Measurements from ENCODE around the gene RUFY1. TPM values are rescaled to one million over a fixed set of nuclear protein-coding genes. Genes with fewer than 3 reads are reported as not detected.

RUFY1 gene
- polyA plus RNA-seq, 1 of the 3 experiments (the other 2 are of a cell fraction) = 30.3 TPM

GRCh38 chr5:179509845-179510244 is 40.5 kb upstream of the RUFY1 start:
- no peaks in the 10 kb centered on the region for H4K20me1 ChIP-seq (ENCODE audit: insufficient read depth)
- no peak overlapping the region for H3K9ac ChIP-seq
- TF ChIP-seq POLR2AphosphoS5 (IDR thresholded peaks at IDR 0.05; ENCODE audit: low read depth, low read length) (no peak), FOXM1 (IDR thresholded peaks at IDR 0.05; ENCODE audit: low read depth) (no peak), TEAD4 (IDR thresholded peaks at IDR 0.05; ENCODE audit: borderline replicate concordance, insufficient read depth) (no peak), NRF1 (IDR thresholded peaks at IDR 0.05; ENCODE audit: low read depth, low read length) (no peak), SMC3 (IDR thresholded peaks at IDR 0.05; ENCODE audit: low read depth, low read length) (no peak), RCOR1 (IDR thresholded peaks at IDR 0.05; ENCODE audit: low read length) (no peak), SIN3A (IDR thresholded peaks at IDR 0.05; ENCODE audit: borderline replicate concordance, low read depth, low read length) (no peak), USF2 (IDR thresholded peaks at IDR 0.05; ENCODE audit: borderline replicate concordance, low read depth, low read length) (no peak)
- TF ChIP-seq, protein P1, sequence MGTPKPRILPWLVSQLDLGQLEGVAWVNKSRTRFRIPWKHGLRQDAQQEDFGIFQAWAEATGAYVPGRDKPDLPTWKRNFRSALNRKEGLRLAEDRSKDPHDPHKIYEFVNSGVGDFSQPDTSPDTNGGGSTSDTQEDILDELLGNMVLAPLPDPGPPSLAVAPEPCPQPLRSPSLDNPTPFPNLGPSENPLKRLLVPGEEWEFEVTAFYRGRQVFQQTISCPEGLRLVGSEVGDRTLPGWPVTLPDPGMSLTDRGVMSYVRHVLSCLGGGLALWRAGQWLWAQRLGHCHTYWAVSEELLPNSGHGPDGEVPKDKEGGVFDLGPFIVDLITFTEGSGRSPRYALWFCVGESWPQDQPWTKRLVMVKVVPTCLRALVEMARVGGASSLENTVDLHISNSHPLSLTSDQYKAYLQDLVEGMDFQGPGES (IDR thresholded peaks at IDR 0.05; ENCODE audit: low read depth, low read length) = no peak
- H3K27me3 ChIP-seq (ENCODE audit: insufficient read depth) = no peaks in the 10 kb centered on the region
- H3K9me2 ChIP-seq = no peaks in the 10 kb centered on the region
- no peaks in the 10 kb centered on the region for H3F3A ChIP-seq (replicated peaks; ENCODE audit: insufficient read depth)
- H3K4me1 ChIP-seq (ENCODE audit: control insufficient read depth in 1 of 2, insufficient read depth in 2 of 2, low read depth in 1 of 2, low read length in 1 of 2) = no peaks in the 10 kb centered on the region
- no peak overlapping the region for H3K27ac ChIP-seq (ENCODE audit: low read depth in 2 of 2, low read length in 1 of 2)
- H3K4me2 ChIP-seq = no peak overlapping the region
- no peak overlapping the region for H2AFZ ChIP-seq (ENCODE audit: low read depth)
- DNase-seq = no peak
- CTCF ChIA-PET = no interaction called here
- H3K4me3 ChIP-seq (ENCODE audit: low read depth in 2 of 2, low read length in 1 of 2) = no peak overlapping the region
- no peaks in the 10 kb centered on the region for H3K79me2 ChIP-seq (ENCODE audit: insufficient read depth)
- POLR2A ChIA-PET = interaction anchor here (0.6 kb wide), 1 partner anchor 160 kb away, joined by 4 read pairs; no protein-coding TSS in a partner anchor
- no peaks in the 10 kb centered on the region for H3K36me3 ChIP-seq (replicated peaks in 1 of 2; ENCODE audit: control insufficient read depth in 1 of 2, insufficient read depth in 2 of 2, low read length in 1 of 2)
- 10% methylated on average over 1 of the region's 1 CpG for WGBS (ENCODE audit: low lambda C conversion rate)
- H3K9me3 ChIP-seq = no peaks in the 10 kb centered on the region

DNA sequence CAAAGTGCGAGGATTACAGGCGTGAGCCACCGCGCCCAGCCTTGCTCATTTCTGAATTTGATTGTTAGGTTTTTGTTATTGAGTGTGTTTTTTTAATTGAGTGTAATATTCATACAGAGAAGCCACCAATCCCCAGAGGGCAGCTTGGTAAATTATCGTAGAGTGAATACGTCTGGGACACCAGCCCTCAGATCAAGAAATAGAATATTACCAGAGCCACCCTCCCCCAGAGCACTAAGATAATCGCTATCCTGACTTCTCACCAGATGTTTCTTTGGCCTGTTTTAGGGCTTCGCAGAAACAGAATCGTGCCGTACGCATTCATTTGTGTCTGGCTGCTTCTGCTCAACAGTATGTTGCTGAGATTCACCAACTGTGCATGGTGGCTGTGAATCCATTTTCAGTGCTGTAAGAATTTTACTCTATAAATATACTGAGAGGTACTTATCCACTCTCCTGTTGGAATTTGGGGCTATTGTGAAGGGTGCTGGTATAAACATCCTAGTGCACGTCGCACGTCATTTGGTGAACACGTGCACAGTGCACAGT is 37.8 kb upstream of the RUFY1 start:
- Histone ChIP-seq H3K36me3 (replicated peaks in 1 of 2; ENCODE audit: control insufficient read depth in 1 of 2, insufficient read depth in 2 of 2, low read length in 1 of 2) (no peaks in the 10 kb centered on the region), H3K79me2 (ENCODE audit: insufficient read depth) (no peaks in the 10 kb centered on the region), H3K27me3 (ENCODE audit: insufficient read depth) (no peaks in the 10 kb centered on the region), H3K9me2 (no peaks in the 10 kb centered on the region), H3K4me2 (no peak overlapping the region), H4K20me1 (ENCODE audit: insufficient read depth) (no peaks in the 10 kb centered on the region), H3K4me1 (ENCODE audit: control insufficient read depth in 1 of 2, insufficient read depth in 2 of 2, low read depth in 1 of 2, low read length in 1 of 2) (no peaks in the 10 kb centered on the region), H3K9ac (no peak overlapping the region), H3F3A (replicated peaks; ENCODE audit: insufficient read depth) (no peaks in the 10 kb centered on the region), H3K4me3 (ENCODE audit: low read depth in 2 of 2, low read length in 1 of 2) (no peak overlapping the region), H3K9me3 (no peaks in the 10 kb centered on the region), H3K27ac (ENCODE audit: low read depth in 2 of 2, low read length in 1 of 2) (no peak overlapping the region), H2AFZ (ENCODE audit: low read depth) (no peak overlapping the region)
- ChIA-PET POLR2A (no interaction called here), CTCF (no interaction called here)
- no peak for DNase-seq
- TF ChIP-seq EP300 (IDR thresholded peaks at IDR 0.05; ENCODE audit: borderline replicate concordance in 1 of 2, low read depth in 1 of 2, low read length in 1 of 2) = no peak
- TF ChIP-seq NRF1 (IDR thresholded peaks at IDR 0.05; ENCODE audit: low read depth, low read length) = no peak
- TF ChIP-seq CTCF (IDR thresholded peaks at IDR 0.05) = no peak
- TF ChIP-seq TCF12 (IDR thresholded peaks at IDR 0.05) = no peak
- no peak for TF ChIP-seq FOXM1 (IDR thresholded peaks at IDR 0.05; ENCODE audit: low read depth)
- no peak for TF ChIP-seq GATA2 (CRISPR knock-in tag; IDR thresholded peaks at IDR 0.05)
- TF ChIP-seq RAD21 (IDR thresholded peaks at IDR 0.05; ENCODE audit: low read length) = no peak
- TF ChIP-seq RXRA (IDR thresholded peaks at IDR 0.05; ENCODE audit: borderline replicate concordance, low read depth) = no peak
- TF ChIP-seq RCOR1 (IDR thresholded peaks at IDR 0.05; ENCODE audit: low read length) = no peak
- no peak for TF ChIP-seq POLR2AphosphoS5 (IDR thresholded peaks at IDR 0.05; ENCODE audit: low read depth, low read length)
- TF ChIP-seq TAF1 (IDR thresholded peaks at IDR 0.05; ENCODE audit: borderline replicate concordance, low read depth, low read length) = no peak
- TF ChIP-seq GABPA (IDR thresholded peaks at IDR 0.05; ENCODE audit: low read depth) = no peak
- TF ChIP-seq FOXJ3 (CRISPR knock-in tag; IDR thresholded peaks at IDR 0.05) = no peak
- no peak for TF ChIP-seq NFIC (IDR thresholded peaks at IDR 0.05; ENCODE audit: borderline replicate concordance)
- TF ChIP-seq, protein P2, sequence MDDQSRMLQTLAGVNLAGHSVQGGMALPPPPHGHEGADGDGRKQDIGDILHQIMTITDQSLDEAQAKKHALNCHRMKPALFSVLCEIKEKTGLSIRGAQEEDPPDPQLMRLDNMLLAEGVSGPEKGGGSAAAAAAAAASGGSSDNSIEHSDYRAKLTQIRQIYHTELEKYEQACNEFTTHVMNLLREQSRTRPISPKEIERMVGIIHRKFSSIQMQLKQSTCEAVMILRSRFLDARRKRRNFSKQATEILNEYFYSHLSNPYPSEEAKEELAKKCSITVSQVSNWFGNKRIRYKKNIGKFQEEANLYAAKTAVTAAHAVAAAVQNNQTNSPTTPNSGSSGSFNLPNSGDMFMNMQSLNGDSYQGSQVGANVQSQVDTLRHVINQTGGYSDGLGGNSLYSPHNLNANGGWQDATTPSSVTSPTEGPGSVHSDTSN (IDR thresholded peaks at IDR 0.05) = no peak
- WGBS (ENCODE audit: low lambda C conversion rate) = 82% methylated on average over 15 of the region's 15 CpGs
